HG02885 (cell line): Measurements from ENCODE around the gene THAP7.

ENCODE experiments used
- ATAC-seq: cut with Tn5 transposase; IDR thresholded peaks from one replicate; pipeline ENCODE4 v1.9.1; 2021; ENCODE audit warnings: mild to moderate bottlenecking; ENCODE audit not compliant: unreplicated experiment, poor library complexity

The THAP7 gene

GRCh38 chr22:21031545-21032036 lies 29.7 kb upstream of the THAP7 start:
- ATAC-seq: no peak

DNA sequence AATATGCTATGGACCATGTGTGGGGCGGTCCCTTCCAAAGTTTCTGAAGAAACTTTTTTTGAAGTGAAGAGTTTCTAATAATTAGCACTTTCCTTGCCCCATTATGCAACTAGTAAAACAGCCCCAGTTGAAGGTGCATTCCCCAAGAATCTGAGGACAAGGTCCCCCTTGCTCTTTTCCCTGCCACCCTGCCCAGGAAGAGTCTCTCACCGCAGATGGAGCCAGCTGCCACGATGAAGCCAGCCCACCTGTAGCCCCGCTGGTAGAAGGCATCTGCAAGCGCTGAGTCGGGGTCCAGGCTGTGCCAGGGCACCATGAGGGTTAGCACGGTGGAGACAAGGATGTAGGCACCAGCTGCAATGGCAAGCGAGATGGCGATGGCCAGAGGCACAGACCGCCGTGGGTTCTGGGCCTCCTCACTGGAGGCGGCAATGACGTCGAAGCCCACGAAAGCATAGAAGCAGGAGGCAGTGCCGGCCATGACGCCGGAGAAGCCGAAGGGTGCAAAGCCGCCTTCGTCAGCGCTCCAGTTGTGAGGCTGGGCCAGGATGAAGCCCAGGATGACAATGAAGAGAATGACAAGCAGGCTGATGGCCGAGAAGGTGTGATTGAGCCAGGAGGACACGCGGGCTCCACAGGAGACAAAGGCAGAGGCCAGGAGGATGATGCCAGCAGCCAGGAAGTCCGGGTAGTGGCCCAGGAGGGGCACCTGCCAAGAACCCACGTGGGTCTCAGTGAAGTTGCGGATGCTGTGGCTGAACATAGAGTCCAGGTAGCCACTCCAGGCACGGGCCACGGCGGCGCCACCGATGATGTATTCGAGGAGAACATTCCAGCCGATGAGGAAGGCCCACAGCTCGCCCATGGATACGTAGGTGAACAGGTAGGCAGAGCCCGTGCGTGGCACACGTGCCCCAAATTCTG lies 29.0 kb upstream of the THAP7 start:
- ATAC-seq: no peak

- no peak for ATAC-seq
These were observed 28.1 kb upstream of the THAP7 start for GRCh38 chr22:21030032-21030431.

DNA sequence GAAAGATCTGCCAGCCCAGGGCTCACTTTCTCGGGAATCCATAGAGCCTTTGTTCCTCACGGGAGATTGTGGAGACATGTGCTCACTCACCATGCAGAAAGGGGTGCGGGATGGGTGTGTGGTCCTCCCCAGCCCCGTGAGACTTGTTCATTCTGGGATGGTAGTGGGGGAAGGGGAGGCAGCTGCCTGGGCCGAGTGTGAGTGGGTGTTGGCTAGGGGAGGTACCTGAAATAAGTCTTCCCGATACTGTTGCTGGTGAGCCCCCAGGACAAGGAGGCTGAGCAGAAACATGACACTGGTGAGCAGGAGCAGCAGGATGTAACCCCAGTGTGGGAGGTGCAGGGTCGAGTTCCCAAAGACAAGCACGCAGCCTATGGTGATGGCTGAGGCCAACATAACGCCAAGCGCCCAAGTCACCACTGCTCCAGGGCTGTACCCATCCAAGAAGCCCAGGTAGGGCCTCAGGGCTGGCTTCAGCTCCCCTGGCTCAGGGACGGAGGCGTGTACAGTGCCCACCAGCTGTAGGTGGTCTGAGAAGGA lies 27.6 kb upstream of the THAP7 start:
- no peak for ATAC-seq

GRCh38 chr22:21028277-21029251 lies 26.6 kb upstream of the THAP7 start:
- ATAC-seq: no peak

GRCh38 chr22:21026783-21027692 lies 25.1 kb upstream of the THAP7 start:
- no peak for ATAC-seq

GRCh38 chr22:21025763-21026755 lies 24.1 kb upstream of the THAP7 start:
- ATAC-seq: no peak

DNA sequence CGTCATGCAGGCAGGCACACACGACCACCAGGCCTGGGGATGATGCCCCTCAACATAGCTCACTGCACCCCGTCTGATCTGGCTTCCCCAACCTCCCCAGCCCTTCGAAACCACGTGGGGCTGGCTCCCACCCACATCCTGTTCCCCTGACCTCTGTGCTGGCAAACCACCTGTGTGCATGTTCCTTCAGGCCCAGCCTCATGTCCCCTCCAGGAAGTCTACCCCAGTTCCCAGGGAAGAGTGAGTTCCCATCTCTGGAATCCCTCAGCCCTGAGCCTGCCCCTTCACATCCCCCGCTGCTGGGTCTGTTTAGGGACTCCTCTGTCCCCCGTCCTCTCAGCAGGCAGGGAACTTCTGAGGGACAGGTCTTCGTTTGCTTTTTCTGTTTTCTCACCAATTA lies 23.3 kb upstream of the THAP7 start:
- no peak for ATAC-seq

DNA sequence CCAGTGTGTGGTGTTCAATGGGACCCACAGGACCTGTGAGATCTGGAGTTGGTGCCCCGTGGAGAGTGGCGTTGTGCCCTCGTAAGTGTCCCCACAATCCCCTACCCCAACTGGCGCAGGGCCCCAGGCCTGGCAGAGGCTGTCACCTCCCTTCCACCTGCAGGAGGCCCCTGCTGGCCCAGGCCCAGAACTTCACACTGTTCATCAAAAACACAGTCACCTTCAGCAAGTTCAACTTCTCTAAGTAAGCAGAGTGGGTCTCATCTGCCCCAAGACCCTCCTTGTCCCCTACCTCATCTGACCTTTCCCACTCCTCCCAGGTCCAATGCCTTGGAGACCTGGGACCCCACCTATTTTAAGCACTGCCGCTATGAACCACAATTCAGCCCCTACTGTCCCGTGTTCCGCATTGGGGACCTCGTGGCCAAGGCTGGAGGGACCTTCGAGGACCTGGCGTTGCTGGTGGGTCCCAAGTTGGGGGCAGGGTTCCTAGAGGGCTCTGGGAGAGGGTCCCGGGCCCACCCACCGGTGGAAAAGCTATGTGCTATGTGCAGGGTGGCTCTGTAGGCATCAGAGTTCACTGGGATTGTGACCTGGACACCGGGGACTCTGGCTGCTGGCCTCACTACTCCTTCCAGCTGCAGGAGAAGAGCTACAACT lies 21.2 kb upstream of the THAP7 start:
- ATAC-seq: no peak

- ATAC-seq: no peak
These were observed 20.6 kb upstream of the THAP7 start for GRCh38 chr22:21022507-21022906.

- no peak for ATAC-seq
These were observed 19.0 kb upstream of the THAP7 start for GRCh38 chr22:21020802-21021429.

- no peak for ATAC-seq
These were observed 16.4 kb upstream of the THAP7 start for GRCh38 chr22:21018314-21018713.

GRCh38 chr22:21016644-21017420 lies 14.9 kb upstream of the THAP7 start:
- ATAC-seq: no peak

DNA sequence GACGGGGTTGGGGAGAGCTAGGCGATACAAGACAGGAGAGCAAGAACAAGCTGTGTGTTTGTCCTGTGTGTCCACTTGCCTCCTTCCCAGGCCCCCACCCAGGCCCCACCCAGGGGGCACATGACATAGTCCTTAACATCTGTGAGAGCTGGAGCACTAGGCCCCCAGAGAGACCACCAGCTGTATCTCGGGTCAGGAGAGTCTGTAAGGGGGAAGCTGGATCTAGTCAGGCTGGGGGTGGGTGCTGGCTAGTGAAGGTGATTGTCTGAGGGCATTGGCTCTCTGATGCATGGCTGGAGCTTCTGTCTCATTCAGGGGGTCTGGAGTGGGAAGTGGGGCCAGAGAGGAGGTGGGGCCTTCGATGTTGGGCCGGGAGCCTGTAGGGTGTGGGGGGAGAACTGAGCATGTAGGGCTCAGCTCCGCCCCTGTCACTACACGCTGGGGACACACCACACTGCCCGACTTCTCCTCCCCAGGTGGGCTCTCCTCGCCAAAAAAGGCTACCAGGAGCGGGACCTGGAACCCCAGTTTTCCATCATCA lies 13.6 kb upstream of the THAP7 start:
- ATAC-seq: no peak

DNA sequence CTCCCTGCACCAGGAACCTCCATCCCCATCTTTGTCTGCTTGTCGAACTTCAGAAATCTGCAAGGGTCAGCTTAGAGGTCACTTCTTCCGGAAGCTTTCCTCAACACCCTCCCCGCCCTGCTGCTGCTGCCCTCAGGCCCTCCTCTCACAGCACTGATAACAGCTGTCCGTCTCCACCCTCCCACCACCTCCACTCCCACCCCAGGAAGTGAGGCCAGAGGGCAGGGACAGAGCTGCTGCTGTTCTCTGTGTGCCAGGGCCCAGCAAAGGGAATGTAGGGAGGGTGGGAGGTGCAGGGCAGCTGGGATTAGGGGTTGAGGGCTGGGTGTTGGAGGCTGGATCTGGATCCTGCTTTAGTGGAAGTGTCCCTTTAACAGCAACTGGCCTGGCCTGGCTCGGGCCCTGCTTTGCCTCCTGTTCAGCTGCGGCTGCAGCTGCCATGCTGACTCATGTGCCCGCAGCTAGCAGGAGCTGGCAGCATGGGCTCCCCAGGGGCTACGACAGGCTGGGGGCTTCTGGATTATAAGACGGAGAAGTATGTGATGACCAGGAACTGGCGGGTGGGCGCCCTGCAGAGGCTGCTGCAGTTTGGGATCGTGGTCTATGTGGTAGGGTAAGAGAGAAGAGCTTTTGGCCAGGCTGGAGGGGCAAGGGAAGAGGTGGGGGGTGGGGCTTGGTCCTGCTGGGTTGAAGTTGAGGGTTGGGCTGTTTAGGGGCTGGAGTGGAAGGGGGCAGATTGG lies 13.0 kb upstream of the THAP7 start, which contains the start of gene P2RX6:
Gene P2RX6, plus strand, starts transcription at position 440 of the 740 bp plus-strand sequence. Its CDS starts 10 bp downstream, at position 450.
- ATAC-seq: no peak
